ENCODE results near the gene ITPKB.

Gene ITPKB

DNA sequence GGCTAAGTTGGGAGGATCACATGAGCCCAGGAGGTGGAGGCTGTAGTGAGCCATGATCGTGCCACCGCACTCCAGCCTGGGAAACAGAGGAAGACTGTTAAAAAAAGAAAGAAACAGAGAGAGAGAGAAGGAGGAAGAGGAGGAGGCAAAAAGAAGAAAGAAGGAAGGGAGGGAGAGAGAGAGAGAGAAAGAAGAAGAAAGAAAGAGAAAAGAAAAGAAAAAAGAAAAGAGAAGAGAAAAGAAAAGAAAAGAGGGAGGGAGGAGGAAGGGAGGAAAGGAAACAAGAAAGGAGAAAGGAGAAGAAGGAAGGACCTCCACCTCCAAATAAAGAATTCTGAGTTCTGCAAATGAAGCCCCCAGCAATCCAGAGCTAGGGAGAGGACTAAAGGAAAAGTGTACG lies 108.5 kb downstream of the ITPKB start:
- DNase-seq (ENCODE audit: low read depth) = no peak
- H3K4me3 ChIP-seq (replicated peaks; ENCODE audit: low read depth, low read length) = no peak overlapping the region
- TF ChIP-seq CTCF (IDR thresholded peaks at IDR 0.05; ENCODE audit: low read length, missing control alignments) = no peak

DNA sequence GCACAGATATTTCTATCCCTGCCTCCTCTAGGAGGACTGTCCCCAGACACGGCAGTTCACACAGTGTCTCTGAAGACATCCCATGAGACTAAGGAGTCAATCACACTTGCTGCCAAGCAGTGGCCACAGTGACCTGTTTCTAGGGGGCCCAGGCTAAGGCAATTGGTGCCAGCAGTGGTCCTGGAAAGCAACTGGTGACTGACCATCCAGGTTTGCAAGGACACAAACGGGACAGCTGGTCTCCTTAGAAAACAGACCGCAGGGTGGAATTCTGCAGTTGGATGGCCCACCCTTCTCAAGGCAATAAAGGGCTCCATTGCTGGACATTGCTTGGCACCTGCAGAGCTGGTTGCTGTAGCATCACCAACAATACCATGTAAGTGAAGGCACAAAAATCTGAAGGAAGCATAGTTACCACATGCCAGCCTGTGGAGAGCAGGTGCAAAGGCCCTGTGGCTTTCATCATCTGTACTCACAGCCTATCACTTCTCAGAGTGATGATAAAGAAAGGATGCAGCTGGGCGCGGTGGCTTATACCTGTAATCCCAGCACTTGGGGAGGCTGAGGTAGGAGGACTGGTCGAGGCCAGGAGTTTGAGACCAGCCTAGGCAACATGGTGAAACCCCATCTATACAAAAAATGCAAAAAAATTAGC lies 109.1 kb downstream of the ITPKB start:
- DNase-seq (ENCODE audit: low read depth) = no peak
- no peak overlapping the region for H3K4me3 ChIP-seq (replicated peaks; ENCODE audit: low read depth, low read length)
- no peak for TF ChIP-seq CTCF (IDR thresholded peaks at IDR 0.05; ENCODE audit: low read length, missing control alignments)

- DNase-seq (ENCODE audit: low read depth) = no peak
- H3K4me3 ChIP-seq (replicated peaks; ENCODE audit: low read depth, low read length) = no peak overlapping the region
- no peak for TF ChIP-seq CTCF (IDR thresholded peaks at IDR 0.05; ENCODE audit: low read length, missing control alignments)
Observed at GRCh38 chr1:226629210-226629895, 109.7 kb downstream of the ITPKB start.

DNA sequence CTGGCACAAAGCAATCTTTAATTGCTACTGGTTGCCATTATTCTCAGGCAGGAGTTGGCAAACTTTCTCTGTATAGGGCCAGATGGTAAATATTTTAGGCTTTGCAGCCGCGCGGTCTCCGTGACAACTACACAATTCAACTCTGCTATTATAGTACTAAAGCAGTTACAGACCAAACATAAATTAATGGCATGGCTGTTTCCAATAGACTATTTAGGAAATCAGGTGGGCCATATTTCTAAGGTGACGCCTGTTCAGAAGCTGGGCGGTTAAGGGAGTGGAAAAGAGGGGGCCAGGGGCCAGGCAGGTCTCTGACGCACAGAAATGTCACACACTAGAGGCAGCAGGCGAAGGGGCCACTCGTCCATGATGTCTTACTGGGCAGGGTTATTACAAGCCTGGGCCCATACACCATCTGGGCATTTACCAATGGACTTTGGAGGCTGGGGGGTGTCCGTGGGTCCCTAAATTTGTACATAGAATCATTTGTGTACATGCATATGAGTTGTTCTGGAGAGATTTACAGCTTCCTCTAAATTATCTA lies 110.4 kb downstream of the ITPKB start:
- TF ChIP-seq CTCF (IDR thresholded peaks at IDR 0.05; ENCODE audit: low read length, missing control alignments) = no peak
- no peak overlapping the region for H3K4me3 ChIP-seq (replicated peaks; ENCODE audit: low read depth, low read length)
- DNase-seq (ENCODE audit: low read depth) = no peak

GRCh38 chr1:226627924-226628611 lies 111.0 kb downstream of the ITPKB start:
- no peak for DNase-seq (ENCODE audit: low read depth)
- H3K4me3 ChIP-seq (replicated peaks; ENCODE audit: low read depth, low read length) = no peak overlapping the region
- TF ChIP-seq CTCF (IDR thresholded peaks at IDR 0.05; ENCODE audit: low read length, missing control alignments) = no peak

- no peak for TF ChIP-seq CTCF (IDR thresholded peaks at IDR 0.05; ENCODE audit: low read length, missing control alignments)
- H3K4me3 ChIP-seq (replicated peaks; ENCODE audit: low read depth, low read length) = no peak overlapping the region
- no peak for DNase-seq (ENCODE audit: low read depth)
Observed at GRCh38 chr1:226627050-226627755, 111.9 kb downstream of the ITPKB start.
